NCI-H345 treated with DMSO at 0.1 percent for 48 hours (cell line): ENCODE results near the gene PSTK.

Experiments
- DNase-seq: peaks from one replicate; lab custom pipeline; 2025; ENCODE audit not compliant: unreplicated experiment; lab: John Stamatoyannopoulos, UW

PSTK gene

DNA sequence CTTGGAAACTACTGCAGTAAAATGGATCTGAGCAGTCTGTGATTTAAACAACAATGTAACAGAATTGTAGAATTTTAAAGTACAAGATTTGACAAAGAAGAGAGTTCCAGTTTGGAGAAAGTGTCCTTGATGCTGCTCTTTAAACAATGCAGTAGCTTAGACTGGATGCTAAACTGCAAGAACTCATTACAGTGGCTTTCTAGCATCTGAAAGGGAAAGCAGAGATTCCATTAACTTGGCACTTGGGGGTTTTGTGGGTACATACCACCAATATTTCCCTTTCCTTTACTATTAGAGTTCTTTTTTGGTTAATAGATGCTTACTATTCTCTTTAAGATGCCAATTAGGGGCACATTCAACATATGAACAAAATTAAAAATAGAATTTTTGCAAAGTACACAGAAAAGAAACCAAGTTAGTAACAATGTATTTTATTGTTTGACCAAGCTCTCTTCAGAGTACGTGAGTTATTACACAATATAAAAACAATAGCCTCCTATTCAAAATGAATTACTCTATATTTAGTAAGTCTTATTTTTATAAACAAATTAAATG is 11.9 kb downstream of the PSTK start:
- DNase-seq, result no peak

GRCh38 chr10:122993797-122994336 is 13.7 kb downstream of the PSTK start:
- no peak for DNase-seq

GRCh38 chr10:122995936-122996335 is 15.7 kb downstream of the PSTK start:
- DNase-seq, result no peak

GRCh38 chr10:122997864-122998263 is 17.7 kb downstream of the PSTK start:
- no peak for DNase-seq

GRCh38 chr10:122998360-122998917 is 18.2 kb downstream of the PSTK start:
- no peak for DNase-seq

DNA sequence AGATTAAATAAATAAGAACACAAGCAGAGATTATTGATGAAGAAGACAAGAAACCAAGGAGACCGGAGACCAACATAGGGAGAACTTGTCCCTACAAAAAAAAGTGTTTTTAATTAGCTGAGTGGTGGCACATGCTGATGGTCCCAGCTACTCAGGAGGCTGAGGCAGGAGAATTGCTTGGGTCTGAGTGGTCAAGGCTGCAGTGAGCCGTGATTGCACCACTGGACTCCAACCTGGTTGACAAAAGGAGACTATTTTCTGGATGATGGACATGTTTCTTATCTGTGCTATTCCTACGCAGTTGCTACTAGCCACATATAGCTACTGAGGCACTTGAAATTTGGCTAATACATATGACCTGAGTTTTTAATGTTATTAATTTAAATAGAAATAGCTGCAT is 18.7 kb downstream of the PSTK start:
- DNase-seq, result no peak

GRCh38 chr10:122999347-122999746 is 19.1 kb downstream of the PSTK start:
- no peak for DNase-seq

- no peak for DNase-seq
Observed at GRCh38 chr10:123000155-123000554, 20.0 kb downstream of the PSTK start.

DNA sequence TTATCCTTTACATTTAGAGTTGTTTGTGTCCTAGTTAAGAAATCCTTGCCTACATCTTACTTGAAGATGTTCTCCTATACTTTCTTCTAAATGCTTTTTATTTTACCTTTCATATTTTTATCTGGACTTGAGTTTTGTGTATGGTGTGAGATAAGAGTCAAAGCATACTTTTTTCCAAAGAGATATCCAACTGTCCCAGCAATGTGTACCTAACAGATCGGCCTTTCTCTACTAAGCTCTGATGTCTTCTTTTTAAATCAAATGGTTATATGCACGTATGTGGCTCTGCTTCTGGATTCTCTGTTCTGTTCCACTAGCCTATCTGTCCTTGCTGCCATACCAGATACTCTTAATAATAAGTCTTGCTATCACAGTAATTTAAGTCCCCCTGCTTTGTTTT is 21.2 kb downstream of the PSTK start:
- no peak for DNase-seq

DNA sequence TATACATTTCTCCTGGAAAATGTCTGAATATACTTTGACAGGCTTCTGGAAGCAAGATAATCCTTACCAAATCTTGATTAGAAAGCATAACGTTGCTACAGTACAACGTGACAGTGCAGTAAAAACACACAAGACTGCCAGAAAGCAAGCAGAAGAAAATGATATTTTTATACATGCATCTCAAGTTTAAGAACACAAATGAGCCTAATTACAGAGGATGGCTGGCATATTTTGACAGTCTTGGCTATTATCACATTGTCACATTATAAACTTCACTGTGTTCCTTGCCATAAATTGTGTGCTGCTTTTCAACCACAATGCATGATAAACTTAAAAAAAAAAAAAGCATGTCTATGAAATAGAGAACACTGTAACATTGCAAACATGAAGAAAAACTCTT is 24.1 kb downstream of the PSTK start:
- no peak for DNase-seq

GRCh38 chr10:123007558-123008354 is 27.6 kb downstream of the PSTK start:
- no peak for DNase-seq

GRCh38 chr10:123008355-123009104 is 28.3 kb downstream of the PSTK start, which contains the start of the genes ACADSB and IKZF5:
TSS of gene ACADSB (plus strand) at chr10:123009006. CDS start at chr10:123009030, 24 bp downstream.
TSS of gene IKZF5 (minus strand) at chr10:123008795. CDS start at chr10:122998625, 10,170 bp downstream.
- peak; percentile 57 for DNase-seq

DNA sequence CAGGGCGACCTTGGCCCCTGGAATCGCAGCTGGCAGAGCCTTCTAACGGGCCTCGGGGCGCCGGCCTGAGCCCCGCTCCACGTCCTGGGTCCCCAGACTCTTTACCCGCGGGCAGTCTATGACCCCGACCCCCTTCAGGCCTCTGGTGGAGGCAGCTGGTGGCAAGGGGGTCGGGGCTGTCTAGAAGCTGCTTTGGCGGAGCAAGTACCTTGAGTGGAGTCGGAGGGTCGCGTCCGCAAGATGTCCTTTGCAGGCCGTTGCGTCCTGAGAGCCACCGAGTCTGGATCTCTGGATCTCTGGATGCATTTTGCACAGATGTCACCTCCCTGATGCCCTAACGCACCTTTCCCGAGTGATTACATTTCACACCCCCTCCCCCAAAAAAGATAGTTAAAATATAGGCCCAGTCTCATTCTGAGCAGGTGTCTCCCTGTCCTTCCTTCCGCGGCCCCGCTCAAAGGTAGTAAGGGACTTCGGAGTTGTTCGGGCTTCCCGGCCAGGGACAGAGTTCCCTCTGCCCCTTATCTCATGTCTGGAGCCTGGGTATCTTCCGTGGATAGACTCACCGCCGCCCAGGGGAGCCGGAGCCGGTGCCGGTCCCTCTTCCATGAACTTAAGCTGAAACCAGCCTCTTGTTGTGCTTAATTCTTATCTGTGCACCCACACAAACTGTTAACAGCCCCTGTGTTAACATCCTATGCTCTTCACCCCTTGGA is 29.1 kb downstream of the PSTK start:
- DNase-seq, result peak; percentile 7

DNA sequence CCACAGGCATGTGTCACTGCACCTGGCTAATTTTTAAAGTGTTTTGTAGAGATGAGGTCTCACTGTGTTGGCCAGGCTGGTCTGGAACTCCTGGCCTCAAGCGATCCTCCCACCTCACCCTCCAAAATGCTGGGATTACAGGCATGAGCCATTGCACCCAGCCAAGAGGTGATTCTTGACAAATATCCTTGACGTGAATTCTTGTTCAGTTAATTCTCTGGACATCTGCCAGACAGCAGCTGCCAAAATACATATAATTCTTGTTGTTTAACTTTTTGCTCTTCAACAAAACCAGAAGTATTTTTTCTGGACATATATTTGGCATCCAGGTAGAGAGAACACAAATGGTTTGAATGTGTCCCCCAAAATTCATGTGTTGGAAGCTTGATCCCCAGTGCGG is 31.8 kb downstream of the PSTK start:
- DNase-seq, result no peak

- DNase-seq, result no peak
Observed at GRCh38 chr10:123013456-123014419, 33.5 kb downstream of the PSTK start.

DNA sequence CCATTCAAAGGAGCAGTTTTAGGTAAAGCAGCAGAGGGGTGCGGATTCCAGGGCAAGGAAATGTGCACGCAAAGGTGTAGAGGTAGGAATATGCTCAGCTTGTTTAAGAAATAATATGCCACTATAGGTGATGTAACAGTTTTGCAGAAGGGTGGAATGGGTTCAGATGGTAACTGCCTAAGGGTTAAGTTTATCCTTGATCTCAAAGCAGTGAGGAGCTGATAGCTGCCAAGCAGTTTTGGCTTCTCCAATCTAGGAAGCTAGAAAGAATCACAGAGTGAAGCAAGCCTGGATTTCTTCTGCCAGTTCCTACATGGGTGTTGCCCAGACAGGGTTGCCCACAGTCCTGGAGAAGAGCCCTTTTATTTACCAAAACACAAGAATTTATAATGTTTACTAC is 34.6 kb downstream of the PSTK start:
- no peak for DNase-seq

DNA sequence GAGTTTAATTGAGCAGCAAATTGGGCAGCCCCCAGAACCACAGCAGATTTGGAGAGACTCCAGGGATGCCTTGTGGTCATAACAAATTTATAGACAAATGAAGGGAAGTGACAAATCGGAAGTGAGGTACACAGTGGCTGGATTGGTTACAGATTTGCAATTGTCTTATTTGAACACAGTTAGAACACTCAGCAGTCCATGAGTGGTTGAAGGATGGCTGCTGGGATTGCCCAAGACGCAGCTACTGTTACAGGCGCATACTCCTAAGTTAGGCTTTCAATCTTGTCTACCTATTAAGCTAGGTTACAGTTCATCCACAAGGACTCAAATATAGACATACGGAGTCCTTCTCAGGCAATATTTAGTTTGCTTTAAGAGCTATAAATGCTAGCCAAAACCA is 36.0 kb downstream of the PSTK start:
- DNase-seq, result no peak

GRCh38 chr10:123017421-123018165 is 37.4 kb downstream of the PSTK start:
- no peak for DNase-seq

GRCh38 chr10:123018531-123018930 is 38.3 kb downstream of the PSTK start:
- no peak for DNase-seq
